ENCODE results near the gene SOWAHA. TPM values are rescaled to one million over a fixed set of nuclear protein-coding genes. Genes with fewer than 3 reads are reported as not detected.

Gene SOWAHA
- total RNA-seq, 1 experiment from 2014 or later, result 0.39 TPM

DNA sequence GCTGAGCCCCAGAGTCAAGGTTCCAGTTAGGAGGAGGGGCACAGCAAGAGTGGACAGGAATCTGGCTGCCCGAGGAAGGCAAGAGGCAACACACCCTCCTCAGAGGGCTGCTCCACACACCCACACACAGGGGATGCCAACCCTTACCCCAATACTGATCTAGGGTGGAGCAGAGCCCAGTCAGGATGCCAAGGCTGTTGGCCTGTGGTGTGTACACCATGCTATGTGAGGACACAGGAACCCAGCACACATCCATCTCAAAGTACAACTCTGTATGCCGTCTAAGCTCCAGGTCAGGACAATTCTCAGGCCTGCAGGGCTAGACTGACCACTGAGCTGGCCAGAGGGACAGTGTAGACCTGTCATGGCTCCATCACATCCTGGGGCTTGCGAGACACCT, 38.7 kb upstream of the SOWAHA start:
- intact Hi-C loops (cut with micrococcal nuclease), result no loop called here
- ChIA-PET RAD21 (ENCODE audit: low non-redundant PET in 1 of 2, low total read pairs in 2 of 2, uncharacterized antibody in 2 of 2, unreplicated experiment in 2 of 2) (no interaction called here), POLR2A (no interaction called here), CTCF (no interaction called here)
- Histone ChIP-seq H3K79me2 (ENCODE audit: insufficient read depth, low read length) (peaks cover 17% of the 10 kb centered on the region), H3K4me1 (ENCODE audit: control insufficient read depth in 1 of 2, insufficient read depth in 2 of 2, low read length in 2 of 2) (peaks cover 12 to 24% of the 10 kb centered on the region in 2 experiments), H3K9me2 (ENCODE audit: insufficient read depth) (no peaks in the 10 kb centered on the region), H3K4me2 (ENCODE audit: low read length) (no peak overlapping the region), H3K27me3 (ENCODE audit: insufficient read depth, low read length) (no peaks in the 10 kb centered on the region), H3K27ac (ENCODE audit: low read depth, low read length) (no peak overlapping the region), H4K20me1 (ENCODE audit: insufficient read depth) (no peaks in the 10 kb centered on the region), H2AFZ (ENCODE audit: low read depth, low read length, poor library complexity, severe bottlenecking) (no peak overlapping the region), H3K36me3 (ENCODE audit: control insufficient read depth in 1 of 2, insufficient read depth in 2 of 2, low read length in 2 of 2) (no peaks in the 10 kb centered on the region), H3K4me3 (replicated peaks in 1 of 2; ENCODE audit: low read depth in 1 of 2, low read length in 2 of 2) (no peak overlapping the region), H3K9ac (ENCODE audit: low read length) (no peak overlapping the region), H3K9me3 (ENCODE audit: control insufficient read depth in 1 of 2, insufficient read depth in 1 of 2, low read depth in 1 of 2, low read length in 2 of 2) (no peaks in the 10 kb centered on the region)
- TF ChIP-seq, protein P1, sequence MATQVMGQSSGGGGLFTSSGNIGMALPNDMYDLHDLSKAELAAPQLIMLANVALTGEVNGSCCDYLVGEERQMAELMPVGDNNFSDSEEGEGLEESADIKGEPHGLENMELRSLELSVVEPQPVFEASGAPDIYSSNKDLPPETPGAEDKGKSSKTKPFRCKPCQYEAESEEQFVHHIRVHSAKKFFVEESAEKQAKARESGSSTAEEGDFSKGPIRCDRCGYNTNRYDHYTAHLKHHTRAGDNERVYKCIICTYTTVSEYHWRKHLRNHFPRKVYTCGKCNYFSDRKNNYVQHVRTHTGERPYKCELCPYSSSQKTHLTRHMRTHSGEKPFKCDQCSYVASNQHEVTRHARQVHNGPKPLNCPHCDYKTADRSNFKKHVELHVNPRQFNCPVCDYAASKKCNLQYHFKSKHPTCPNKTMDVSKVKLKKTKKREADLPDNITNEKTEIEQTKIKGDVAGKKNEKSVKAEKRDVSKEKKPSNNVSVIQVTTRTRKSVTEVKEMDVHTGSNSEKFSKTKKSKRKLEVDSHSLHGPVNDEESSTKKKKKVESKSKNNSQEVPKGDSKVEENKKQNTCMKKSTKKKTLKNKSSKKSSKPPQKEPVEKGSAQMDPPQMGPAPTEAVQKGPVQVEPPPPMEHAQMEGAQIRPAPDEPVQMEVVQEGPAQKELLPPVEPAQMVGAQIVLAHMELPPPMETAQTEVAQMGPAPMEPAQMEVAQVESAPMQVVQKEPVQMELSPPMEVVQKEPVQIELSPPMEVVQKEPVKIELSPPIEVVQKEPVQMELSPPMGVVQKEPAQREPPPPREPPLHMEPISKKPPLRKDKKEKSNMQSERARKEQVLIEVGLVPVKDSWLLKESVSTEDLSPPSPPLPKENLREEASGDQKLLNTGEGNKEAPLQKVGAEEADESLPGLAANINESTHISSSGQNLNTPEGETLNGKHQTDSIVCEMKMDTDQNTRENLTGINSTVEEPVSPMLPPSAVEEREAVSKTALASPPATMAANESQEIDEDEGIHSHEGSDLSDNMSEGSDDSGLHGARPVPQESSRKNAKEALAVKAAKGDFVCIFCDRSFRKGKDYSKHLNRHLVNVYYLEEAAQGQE (IDR thresholded peaks at IDR 0.05; ENCODE audit: low read depth), result no peak
- TF ChIP-seq SRF (IDR thresholded peaks at IDR 0.05; ENCODE audit: low read depth), result no peak
- TF ChIP-seq ZNF274 (IDR thresholded peaks at IDR 0.05; ENCODE audit: low read depth, low read length), result no peak
- TF ChIP-seq FOSL1 (IDR thresholded peaks at IDR 0.05; ENCODE audit: low read depth), result no peak
- TF ChIP-seq, protein P2, sequence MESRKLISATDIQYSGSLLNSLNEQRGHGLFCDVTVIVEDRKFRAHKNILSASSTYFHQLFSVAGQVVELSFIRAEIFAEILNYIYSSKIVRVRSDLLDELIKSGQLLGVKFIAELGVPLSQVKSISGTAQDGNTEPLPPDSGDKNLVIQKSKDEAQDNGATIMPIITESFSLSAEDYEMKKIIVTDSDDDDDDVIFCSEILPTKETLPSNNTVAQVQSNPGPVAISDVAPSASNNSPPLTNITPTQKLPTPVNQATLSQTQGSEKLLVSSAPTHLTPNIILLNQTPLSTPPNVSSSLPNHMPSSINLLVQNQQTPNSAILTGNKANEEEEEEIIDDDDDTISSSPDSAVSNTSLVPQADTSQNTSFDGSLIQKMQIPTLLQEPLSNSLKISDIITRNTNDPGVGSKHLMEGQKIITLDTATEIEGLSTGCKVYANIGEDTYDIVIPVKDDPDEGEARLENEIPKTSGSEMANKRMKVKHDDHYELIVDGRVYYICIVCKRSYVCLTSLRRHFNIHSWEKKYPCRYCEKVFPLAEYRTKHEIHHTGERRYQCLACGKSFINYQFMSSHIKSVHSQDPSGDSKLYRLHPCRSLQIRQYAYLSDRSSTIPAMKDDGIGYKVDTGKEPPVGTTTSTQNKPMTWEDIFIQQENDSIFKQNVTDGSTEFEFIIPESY (IDR thresholded peaks at IDR 0.05; ENCODE audit: extremely low read depth, insufficient replicate concordance, low read length), result no peak
- no peak for TF ChIP-seq POLR2AphosphoS5 (IDR thresholded peaks at IDR 0.05; ENCODE audit: low read depth, low read length)
- DNase-seq (ENCODE audit: low read depth, low spot score) (no peak), ATAC-seq (no peak)
- BruUV-seq (replicated peaks), result no TSS peak

All from HCT116 (cell line).